Ureter (tissue), 1 donor: ENCODE measurements around the gene KRTCAP3. TPM values are rescaled to one million over a fixed set of nuclear protein-coding genes. Genes with fewer than 3 reads are reported as not detected.

Source experiments
- DNase-seq: peaks from one replicate; pipeline ENCODE4 v3.0.0-alpha.2; 2020; ENCODE audit warnings: low spot score
- total RNA-seq: library from RNA; stranded (reverse); gene quantifications from one replicate; pipeline ENCODE4 v1.2.4, GENCODE V29; 2023
- donor health status: DM: yes; HTN: yes; CAD: no.

Gene KRTCAP3
- total RNA-seq, 1 donor from 2014 or later = 52.9 TPM

DNA sequence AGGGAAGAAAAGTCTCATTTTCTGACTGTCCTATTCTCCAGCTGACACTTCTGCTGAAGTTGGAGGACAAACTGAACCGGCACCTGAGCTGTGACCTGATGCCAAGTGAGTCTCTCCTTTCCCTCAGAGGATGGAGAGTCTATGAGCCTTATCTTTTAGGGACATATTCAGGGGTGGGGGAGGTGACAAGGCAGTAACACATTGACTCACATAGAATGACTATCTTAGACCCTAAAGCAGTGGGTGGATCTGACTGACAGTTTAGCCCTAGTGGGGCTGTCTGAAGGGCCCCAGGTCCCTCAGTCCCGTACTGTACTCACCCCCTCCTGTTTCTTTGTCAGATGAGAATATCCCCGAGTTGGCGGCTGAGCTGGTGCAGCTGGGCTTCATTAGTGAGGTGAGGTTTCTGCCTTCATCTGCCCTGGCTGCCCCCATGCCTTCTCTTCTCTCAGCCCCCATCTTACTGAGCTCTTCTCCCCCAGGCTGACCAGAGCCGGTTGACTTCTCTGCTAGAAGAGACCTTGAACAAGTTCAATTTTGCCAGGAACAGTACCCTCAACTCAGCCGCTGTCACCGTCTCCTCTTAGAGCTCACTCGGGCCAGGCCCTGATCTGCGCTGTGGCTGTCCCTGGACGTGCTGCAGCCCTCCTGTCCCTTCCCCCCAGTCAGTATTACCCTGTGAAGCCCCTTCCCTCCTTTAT, 805 bp upstream of the KRTCAP3 start:
- DNase-seq = no peak

DNA sequence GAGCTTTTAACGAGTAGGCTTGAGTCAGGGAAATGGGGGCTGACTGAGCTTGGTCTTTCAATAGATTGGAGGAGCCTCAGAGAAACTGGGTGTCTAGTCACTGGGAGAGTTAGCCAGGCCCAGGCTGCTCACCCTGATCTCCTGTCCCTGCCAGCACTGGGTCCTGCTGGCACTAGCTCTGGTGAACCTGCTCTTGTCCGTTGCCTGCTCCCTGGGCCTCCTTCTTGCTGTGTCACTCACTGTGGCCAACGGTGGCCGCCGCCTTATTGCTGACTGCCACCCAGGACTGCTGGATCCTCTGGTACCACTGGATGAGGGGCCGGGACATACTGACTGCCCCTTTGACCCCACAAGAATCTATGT, 720 bp downstream of the KRTCAP3 start:
- DNase-seq = no peak

DNA sequence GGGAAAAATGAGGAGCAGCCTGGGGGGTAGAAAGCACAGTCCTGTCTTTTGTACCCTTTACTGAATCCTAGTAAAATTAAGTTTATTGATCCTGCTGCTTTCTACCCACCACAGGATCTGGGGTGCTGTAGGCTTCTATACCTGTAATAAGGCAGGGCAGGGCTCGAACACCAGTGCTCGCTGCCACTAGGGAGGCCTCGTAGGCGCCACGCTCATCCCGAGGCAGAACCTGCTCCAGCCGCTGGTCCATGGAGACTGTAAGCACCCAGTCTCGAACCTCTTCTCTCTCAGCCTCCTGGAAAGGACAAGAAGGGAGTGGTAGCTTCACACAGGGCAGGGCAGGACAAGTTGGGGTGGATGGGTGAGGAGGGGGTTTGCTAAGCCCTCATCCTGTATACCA, 3.0 kb downstream of the KRTCAP3 start:
- DNase-seq = no peak

DNA sequence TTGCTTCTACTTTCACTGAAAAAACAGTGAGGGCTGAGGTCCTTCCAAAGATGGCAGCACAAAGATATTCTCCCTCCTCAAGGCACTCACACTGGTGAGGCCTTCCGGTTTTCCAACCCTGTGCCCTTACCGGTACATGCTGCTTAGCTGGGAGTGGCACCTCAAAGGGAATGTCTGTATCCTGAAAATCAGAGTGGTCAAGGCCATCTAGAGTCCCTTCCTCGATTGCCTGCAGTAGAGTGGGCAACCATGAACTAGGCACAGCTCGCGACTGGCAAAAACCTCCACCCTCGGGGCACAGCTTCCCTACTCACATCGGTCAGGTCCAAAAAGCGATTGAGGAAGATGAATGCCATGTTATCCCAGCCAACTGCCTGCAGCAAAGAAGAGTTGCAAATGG, 3.4 kb downstream of the KRTCAP3 start:
- DNase-seq = no peak

DNA sequence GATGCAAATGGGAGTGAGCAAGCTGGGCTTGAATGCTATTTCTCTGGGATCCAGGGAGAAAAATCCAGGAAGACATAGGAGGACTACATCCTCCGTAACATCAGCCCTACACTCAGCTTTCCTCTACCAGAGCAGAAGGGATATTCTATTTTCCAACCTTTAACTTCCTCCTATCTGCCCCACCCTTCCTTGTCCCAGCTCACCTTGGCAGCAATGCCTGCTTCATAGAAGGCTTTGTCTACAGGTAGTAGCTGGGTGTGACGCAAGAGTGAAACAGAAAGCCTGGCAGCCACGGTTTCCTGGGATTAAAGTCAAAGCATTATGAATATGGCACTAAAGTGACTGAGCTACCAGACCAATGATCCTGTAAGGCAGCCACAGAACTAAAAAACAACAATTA, 3.9 kb downstream of the KRTCAP3 start:
- DNase-seq = peak; percentile 79

DNA sequence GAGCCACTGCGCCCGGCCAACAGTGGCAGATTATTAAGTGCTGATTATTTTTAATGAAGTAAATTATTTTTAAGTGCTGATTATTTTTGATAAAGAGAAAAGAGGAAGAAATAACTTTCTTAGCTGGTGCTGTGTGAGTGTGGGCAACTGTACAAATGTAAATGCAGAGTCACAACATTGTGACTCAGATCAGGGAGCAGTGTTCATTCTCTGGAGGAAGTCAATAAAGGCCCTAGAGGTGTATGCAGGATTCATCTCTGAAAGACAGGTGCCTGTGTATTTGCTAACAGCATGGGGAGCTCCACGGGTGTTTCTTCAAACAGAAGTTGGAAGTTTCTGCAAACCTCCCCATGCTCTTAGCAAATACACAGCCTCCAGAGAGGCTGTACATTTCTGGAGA, 6.2 kb downstream of the KRTCAP3 start:
- DNase-seq = no peak

DNA sequence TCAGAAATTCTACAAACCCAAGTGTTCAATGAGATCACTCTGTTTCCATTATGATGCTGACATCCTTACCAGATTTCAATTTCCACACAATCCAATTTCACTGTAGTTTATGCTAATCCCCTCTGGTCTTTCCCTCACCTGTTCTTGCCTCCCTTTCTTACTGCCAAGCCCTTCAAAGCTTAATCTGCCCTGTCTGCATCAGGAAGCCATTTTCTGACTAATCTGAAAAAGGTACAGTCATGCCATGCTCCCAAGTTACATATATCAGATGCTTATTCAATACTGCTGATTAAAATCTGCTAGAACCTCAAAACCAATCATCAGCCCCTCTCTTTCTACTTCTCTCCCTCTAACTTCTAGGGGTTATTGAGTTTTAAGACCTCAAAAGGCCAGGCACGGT, 8.9 kb downstream of the KRTCAP3 start:
- DNase-seq = no peak

DNA sequence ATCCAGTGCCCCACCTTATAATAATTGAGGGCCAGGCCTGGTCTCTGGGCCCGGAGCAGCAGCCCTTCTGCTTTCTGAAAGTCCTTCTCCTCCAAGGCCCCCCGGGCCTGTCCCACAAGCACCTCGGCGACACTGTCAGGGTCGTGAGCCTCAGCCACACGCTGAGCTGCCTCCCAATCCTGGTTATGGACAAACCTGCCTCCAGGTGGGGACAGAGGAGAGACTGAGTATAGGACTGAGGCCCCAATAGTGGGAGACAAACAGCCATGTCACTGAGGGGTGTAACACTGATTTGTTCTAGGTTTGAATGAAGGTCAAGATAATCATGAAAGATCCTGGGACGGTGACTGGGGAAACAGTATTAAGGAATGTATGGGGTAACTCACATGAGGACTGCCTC, 11.8 kb downstream of the KRTCAP3 start:
- DNase-seq = no peak

DNA sequence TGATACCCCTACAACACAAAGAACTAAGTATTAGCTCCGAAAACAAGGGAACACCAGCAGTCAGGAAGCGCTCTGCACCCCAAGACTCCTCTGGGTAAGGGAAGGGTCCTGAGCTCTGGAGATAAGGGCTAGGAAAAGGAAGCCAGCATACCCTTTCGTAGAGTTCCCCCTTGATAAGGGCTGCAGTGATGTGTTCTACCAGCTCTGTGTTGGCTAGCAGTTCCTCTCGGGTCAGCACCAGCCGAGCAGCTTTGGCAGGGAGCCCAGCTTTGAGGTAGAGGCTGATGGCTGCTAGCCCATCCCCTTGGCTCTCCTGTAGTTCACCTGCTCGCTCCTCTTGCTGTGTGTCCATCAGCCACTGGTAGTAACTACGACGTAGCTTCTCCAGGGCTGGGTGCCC, 18.9 kb downstream of the KRTCAP3 start:
- no peak for DNase-seq

DNA sequence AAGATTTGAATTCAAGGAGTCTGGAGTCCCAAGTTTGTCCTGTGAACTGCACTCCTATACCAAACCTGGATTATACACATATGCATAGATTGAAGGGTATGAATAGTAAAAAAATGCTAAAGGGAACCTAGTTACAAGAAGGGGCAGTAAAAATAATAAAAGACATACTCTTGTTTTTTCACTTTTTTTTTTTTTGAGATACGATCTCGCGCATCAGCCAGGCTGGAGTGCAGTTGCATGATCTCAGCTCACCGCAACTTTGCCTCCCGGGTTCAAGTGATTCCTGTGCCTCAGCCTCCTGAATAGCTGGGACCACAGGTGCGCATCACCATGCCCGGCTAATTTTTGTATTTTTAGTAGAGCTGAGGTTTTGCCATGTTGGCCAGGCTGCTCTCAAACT, 22.3 kb downstream of the KRTCAP3 start:
- no peak for DNase-seq

DNA sequence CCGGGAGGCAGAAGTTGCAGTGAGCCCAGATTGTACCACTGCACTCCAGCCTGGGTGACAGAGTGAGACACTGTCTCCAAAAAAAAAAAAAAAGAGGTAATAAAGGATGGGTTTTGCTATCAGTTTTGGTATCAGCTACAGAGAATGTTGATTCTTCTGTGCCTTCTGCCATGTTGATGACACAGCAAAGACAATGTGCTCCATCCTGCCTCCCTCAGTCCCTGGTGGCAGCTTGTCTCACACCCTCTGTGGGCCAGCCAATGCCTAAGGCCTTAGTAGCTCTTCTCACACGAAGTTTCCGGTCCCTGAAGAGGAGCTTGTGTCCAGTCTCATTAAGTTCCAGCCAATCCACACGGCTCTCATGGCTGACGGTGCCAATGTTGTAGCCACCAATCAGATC, 29.8 kb downstream of the KRTCAP3 start:
- DNase-seq = no peak

DNA sequence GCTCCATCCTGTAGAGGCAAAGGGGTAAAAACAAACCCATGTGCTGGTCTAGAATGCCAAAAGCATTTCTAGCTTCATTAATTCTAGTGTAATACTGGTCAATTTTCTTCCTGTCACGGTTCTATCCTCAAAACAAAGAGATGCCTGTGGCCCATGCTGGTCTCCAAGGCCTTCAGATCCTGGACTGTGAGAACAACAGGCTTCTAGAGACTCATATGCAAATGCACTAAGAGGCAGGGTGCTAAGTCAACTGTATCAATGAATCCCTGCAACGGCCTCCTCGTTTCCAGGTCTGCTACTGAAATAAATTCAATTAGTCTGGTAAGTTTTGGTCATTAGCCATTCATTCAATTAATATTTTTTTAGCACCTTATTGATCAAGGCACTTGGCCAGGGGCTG, 43.3 kb downstream of the KRTCAP3 start:
- no peak for DNase-seq

DNA sequence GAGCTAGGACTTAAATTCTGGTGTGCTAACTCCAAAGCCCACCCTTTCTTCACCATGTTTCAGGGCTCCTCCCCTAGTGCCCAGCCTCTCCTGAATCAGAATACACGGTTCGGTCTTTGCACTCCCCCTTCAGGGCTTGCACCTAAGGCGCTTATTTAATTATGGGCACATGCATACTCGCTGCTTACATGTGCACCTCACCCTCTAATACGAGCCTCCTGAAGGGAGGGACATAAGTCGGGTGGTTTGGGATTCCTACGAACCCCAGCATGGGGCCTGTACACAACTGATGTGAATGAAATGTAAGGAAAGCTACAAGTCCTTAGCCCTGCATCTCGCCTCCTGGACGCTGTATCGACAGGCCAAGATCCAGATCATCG, 46.9 kb downstream of the KRTCAP3 start:
- DNase-seq = no peak

DNA sequence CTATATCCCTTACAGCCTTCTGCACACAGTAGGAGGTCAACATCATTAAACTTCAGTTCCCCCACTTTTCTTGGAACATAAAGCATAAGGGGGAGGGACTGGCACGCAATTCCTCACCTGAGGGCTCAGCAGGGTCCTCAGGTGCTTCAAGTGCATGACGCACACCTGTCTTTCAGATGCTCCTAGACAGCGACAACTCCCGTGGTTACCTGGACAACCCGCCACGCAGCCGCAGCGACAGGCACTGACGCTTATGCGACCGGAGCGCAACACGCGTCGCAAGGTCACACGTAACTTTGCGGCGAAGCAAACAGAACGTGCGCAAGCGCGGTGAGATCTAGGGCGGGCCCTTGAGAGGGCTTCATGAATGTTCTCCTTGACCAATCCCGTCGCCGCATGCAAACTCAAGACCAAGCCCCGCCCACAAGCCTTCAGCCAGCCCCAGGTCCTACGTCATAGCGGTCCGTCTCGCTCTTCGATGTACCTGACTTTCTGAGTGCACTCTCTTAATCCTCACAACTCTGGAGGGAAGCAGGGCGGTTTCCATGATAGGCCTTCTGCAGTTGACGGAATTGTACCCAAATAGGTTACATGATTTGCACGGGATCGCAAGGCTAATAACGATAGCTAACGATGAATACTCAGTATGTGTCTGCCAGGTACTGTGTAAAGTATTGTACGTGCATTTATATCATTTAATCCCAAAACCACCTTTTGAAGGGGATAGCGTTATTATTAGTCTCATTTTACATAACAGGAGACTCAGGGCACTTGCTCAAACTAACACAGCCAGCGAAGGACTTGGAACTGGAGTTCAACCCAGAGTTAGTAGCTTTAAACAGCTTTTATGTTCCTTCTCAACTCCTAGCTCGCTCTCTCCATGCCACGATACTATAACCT, 47.6 kb downstream of the KRTCAP3 start, which contains the start of gene IFT172:
IFT172 (minus strand) TSS at position 246 of the 900 bp plus-strand sequence; CDS start at position 156, 90 bp downstream.
- DNase-seq = peak; percentile 99

DNA sequence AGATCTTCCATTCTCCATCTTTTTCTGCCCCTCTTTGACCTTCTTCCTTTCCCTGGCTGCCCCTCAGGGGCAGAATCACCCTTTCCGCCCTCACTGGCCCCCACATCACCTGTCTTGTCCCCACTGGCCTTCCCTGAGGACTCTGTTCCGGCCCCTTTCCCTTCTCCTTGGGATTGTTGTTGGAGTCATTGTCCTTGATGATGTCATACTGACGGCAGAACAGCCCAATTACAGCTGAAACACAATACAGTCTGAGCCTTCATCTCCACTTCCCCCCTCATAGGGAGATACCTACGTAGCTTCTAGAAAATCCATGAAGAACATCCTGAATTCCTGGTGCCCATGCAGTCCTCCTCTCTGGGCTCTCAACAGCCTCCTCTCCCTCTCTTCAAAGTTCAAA, 50.4 kb downstream of the KRTCAP3 start:
- no peak for DNase-seq

DNA sequence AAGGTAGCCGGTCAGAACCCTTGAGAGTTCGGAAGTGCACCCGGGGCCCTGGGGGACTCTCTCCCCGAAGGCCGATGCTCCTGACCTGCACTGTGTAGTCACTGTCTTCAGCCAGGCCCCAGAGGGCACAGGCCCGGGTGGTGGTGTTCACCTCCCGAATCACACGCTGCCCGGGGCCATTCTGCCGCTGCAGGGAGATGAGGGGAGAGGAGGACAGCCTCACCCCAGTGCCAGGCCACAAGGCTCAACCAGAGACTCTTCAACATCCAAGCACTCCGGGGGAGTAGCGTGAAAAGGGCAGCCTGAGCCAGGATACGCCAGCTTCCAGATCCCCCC, 51.7 kb downstream of the KRTCAP3 start:
- no peak for DNase-seq

Other genes starting within 250 kb of the KRTCAP3 start
- 131 TPM for gene ATRAID, start 230.3 kb upstream of the KRTCAP3 start, total RNA-seq
- gene SLC5A6, start 230.1 kb upstream of the KRTCAP3 start, total RNA-seq = 42.1 TPM
- gene CAD, start 225.0 kb upstream of the KRTCAP3 start, total RNA-seq = 63.6 TPM
- not detected for gene SLC30A3, start 179.3 kb upstream of the KRTCAP3 start, total RNA-seq
- not detected for gene DNAJC5G, start 166.9 kb upstream of the KRTCAP3 start, total RNA-seq
- gene TRIM54, start 160.0 kb upstream of the KRTCAP3 start, total RNA-seq = 0.18 TPM
- gene UCN, start 133.9 kb upstream of the KRTCAP3 start, total RNA-seq = 0.68 TPM
- 77.1 TPM for gene MPV17, start 119.3 kb upstream of the KRTCAP3 start, total RNA-seq
- 109 TPM for gene GTF3C2, start 85.6 kb upstream of the KRTCAP3 start, total RNA-seq
- 37.8 TPM for gene EIF2B4, start 72.0 kb upstream of the KRTCAP3 start, total RNA-seq
- gene SNX17, start 71.8 kb upstream of the KRTCAP3 start, total RNA-seq = 102 TPM
- 39.3 TPM for gene ZNF513, start 61.6 kb upstream of the KRTCAP3 start, total RNA-seq
- 61.7 TPM for gene PPM1G, start 32.8 kb upstream of the KRTCAP3 start, total RNA-seq
- 71.7 TPM for gene NRBP1, start 13.8 kb upstream of the KRTCAP3 start, total RNA-seq
- gene IFT172, start 47.4 kb downstream of the KRTCAP3 start, total RNA-seq = 40.4 TPM
- gene FNDC4, start 52.8 kb downstream of the KRTCAP3 start, total RNA-seq = 3.7 TPM
- 1.9 TPM for gene GCKR, start 54.5 kb downstream of the KRTCAP3 start, total RNA-seq
- gene ZNF512, start 140.7 kb downstream of the KRTCAP3 start, total RNA-seq = 48.7 TPM
- 5.3 TPM for gene CCDC121, start 186.6 kb downstream of the KRTCAP3 start, total RNA-seq
- gene GPN1, start 186.7 kb downstream of the KRTCAP3 start, total RNA-seq = 27.3 TPM
- 33.7 TPM for gene SUPT7L, start 221.2 kb downstream of the KRTCAP3 start, total RNA-seq
- 19.7 TPM for gene SLC4A1AP, start 221.5 kb downstream of the KRTCAP3 start, total RNA-seq